Choroid plexus epithelial cell (primary cell): ENCODE results near the gene ESPN.

ENCODE experiments used
- DNase-seq: peaks from one replicate; pipeline ENCODE4 v3.0.0-alpha.2; 2010; ENCODE audit warnings: low read depth
- H3K4me3 ChIP-seq: 2 replicates; pipeline ENCODE4 v1.5.1; 2011; ENCODE audit warnings: low read depth, mild to moderate bottlenecking, control low read depth, low read length, moderate library complexity
- CTCF ChIP-seq: conservative IDR thresholded peaks from 2 replicates; pipeline ENCODE4 v1.5.1; 2011; ENCODE audit warnings: low read depth, mild to moderate bottlenecking, control low read depth, inconsistent platforms, low read length, moderate library complexity

Gene ESPN

GRCh38 chr1:6396998-6397397, 27.6 kb upstream of the ESPN start:
- H3K4me3 ChIP-seq = no peak overlapping the region
- DNase-seq = no peak
- peak; percentile 34 for TF ChIP-seq CTCF

- no peak for TF ChIP-seq CTCF
- DNase-seq = no peak
- H3K4me3 ChIP-seq = no peak overlapping the region
Observed at GRCh38 chr1:6397844-6398441, 26.6 kb upstream of the ESPN start.

- TF ChIP-seq CTCF = no peak
- DNase-seq = no peak
- no peak overlapping the region for H3K4me3 ChIP-seq
Observed at GRCh38 chr1:6399294-6399693, 25.3 kb upstream of the ESPN start.

- H3K4me3 ChIP-seq = no peak overlapping the region
- TF ChIP-seq CTCF = no peak
- no peak for DNase-seq
Observed at GRCh38 chr1:6401673-6402072, 22.9 kb upstream of the ESPN start.

- no peak for TF ChIP-seq CTCF
- H3K4me3 ChIP-seq = no peak overlapping the region
- DNase-seq = no peak
Observed at GRCh38 chr1:6408023-6408422, 16.6 kb upstream of the ESPN start.

GRCh38 chr1:6409053-6409452, 15.5 kb upstream of the ESPN start:
- TF ChIP-seq CTCF = peak; percentile 7
- no peak overlapping the region for H3K4me3 ChIP-seq
- DNase-seq = no peak

- H3K4me3 ChIP-seq = no peak overlapping the region
- no peak for TF ChIP-seq CTCF
- no peak for DNase-seq
Observed at GRCh38 chr1:6409733-6410132, 14.8 kb upstream of the ESPN start.
